ENCODE results near the gene ZNRD2. TPM values are rescaled to one million over a fixed set of nuclear protein-coding genes. Genes with fewer than 3 reads are reported as not detected.
A peak's percentile ranks its signal among the peaks of the same experiment; 100 is the strongest.

ZNRD2 gene
- total RNA-seq, 4 donors from 2014 or later, result 16.5 to 25.7 (median 25.4) TPM

DNA sequence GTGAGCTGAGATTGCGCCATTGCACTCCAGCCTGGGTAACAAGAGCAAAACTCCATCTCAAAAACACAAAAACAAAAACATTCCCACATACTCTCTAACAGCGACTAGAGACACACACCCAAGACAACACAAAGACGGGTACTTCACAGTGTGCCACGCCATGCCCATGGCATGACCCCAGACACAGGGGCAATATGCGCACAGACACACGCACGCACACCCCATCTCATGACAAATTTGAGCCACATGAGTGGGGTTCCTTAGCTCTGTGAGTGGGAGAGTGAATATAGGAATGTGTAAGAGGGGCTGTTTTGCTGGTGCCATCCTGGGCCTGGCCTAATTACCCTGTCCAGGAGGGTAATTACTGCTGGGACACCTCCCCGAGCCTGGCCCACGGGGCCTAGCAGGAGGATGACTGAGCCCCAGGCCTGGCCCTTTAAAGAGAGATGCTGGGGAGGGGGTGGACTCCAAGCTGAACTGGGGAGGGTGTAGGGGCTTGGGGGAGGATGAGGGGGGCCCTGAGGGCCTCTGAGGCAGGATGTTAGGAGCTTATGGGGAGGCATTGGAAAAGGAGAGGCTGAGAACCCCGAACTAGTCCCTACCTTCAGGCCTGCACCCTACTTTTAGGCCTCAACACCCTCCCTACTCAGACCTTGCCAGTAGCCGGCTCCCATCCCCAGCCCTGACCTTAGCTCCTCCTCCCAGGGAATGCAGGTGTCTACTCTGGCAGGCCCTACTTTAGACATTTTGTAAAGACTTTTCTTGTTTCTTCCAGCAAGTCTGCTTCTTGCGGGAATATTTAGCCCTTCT lies 13.6 kb upstream of the ZNRD2 start:
- peaks cover 8 to 79% (median 20%) of the 10 kb centered on the region in 4 donors for H3K4me1 ChIP-seq
- H3K4me3 ChIP-seq, result peak overlapping the region in 3 of 4 donors; percentile 51 to 74 (median 72)
- no peaks in the 10 kb centered on the region for H3K27me3 ChIP-seq
- peak overlapping the region; percentile 87 to 90 (median 88) for H3K27ac ChIP-seq
- H3K36me3 ChIP-seq, result no peaks in the 10 kb centered on the region
- H3K9me3 ChIP-seq, result no peaks in the 10 kb centered on the region
- TF ChIP-seq POLR2A (IDR thresholded peaks at IDR 0.05), result no peak
- no peak for DNase-seq

DNA sequence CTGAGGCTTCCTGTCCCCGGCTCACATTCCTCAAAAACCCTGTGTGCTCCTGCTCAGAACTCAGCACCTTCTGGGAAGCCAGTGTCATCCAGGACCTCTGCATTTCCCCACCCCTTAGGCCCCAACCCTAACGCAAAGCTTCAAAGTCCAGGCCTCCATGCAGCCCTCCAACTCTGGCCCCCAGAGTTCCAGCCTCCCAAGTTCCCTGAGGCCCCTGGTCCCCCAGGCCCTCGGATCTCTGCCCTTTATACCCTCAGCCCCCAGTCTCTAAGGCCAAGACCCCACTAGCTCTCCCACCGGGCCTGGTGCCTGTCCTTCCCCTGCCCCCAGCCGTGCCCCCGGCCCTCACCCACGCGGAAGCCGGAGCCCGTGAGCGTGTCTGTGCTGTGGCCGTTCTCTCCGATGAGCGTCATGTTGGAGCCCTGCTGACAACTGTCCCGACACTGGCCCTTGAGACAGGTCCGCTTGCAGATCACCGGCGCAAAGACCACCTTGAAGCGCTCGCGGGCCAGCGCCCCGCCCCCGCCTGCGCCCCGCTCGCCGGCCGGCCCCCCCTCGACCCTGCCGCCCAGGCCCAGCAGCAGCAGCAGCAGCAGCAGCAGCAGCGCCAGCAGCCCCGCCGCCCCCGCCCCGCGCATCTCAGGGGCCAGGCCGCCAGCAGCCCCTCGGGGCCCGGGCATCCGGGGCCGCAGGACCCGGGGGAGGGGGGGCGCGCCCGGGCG lies 12.8 kb upstream of the ZNRD2 start:
- H3K9me3 ChIP-seq, result no peaks in the 10 kb centered on the region
- no peaks in the 10 kb centered on the region for H3K27me3 ChIP-seq
- H3K36me3 ChIP-seq, result no peaks in the 10 kb centered on the region
- peak overlapping the region; percentile 87 to 90 (median 88) for H3K27ac ChIP-seq
- TF ChIP-seq POLR2A (IDR thresholded peaks at IDR 0.05) (no peak), CTCF (IDR thresholded peaks at IDR 0.05) (no peak)
- DNase-seq, result no peak
- H3K4me3 ChIP-seq, result peak overlapping the region; percentile 48 to 74 (median 62)
- peaks cover 5 to 73% (median 15%) of the 10 kb centered on the region in 4 donors for H3K4me1 ChIP-seq

GRCh38 chr11:65558002-65558929 lies 12.0 kb upstream of the ZNRD2 start, which contains the start of gene LTBP3:
Gene LTBP3, minus strand, starts transcription at chr11:65558359. Its CDS starts 400 bp downstream, at chr11:65557959.
- peak in 1 of 6 experiments; percentile 15 for TF ChIP-seq CTCF (IDR thresholded peaks at IDR 0.05)
- TF ChIP-seq POLR2A (IDR thresholded peaks at IDR 0.05), result no peak
- H3K36me3 ChIP-seq, result no peaks in the 10 kb centered on the region
- no peaks in the 10 kb centered on the region for H3K9me3 ChIP-seq
- H3K27me3 ChIP-seq, result no peaks in the 10 kb centered on the region
- peak within 1 kb of the TSS; percentile 87 to 90 (median 88) for H3K27ac ChIP-seq
- peak within 1 kb of the TSS; percentile 48 to 74 (median 62) for H3K4me3 ChIP-seq
- peaks cover 5 to 66% (median 11%) of the 10 kb centered on the region in 4 donors for H3K4me1 ChIP-seq
- peak; percentile 58 to 78 (median 75) for DNase-seq

DNA sequence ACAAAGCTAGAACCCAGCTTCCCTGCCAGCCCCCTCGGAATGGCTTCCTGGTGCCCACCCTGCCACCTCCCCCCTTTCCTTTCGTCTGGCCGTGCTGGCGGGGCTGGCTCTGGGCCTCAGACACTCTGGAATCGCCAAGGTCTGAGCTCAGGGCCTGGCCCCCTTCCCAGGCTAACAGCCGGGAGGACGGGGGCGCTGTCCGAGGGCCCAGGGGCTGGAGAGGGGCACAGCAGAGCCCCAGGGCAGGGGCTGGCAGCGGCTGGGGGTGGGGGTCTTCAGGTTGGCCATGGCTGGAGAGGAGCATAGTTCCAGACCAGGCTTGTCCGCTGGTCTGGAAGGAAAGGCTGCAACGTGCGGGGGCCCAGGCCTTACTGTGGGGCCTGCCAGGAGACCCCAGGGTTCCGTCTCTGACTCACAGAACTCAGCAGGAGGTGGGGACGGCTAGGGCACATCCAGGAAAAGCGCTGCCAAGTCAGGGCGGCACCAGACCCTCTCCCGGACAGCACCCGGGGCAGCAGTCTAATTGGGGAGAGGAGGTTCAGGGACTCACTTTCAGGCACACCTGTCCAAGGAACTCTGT lies 11.3 kb upstream of the ZNRD2 start:
- Histone ChIP-seq H3K27me3 (no peaks in the 10 kb centered on the region), H3K27ac (peak overlapping the region; percentile 87 to 90 (median 88)), H3K36me3 (no peaks in the 10 kb centered on the region), H3K4me3 (peak overlapping the region; percentile 48 to 74 (median 62)), H3K4me1 (peaks cover 5 to 64% (median 8%) of the 10 kb centered on the region in 4 donors), H3K9me3 (no peaks in the 10 kb centered on the region)
- TF ChIP-seq POLR2A (IDR thresholded peaks at IDR 0.05) (no peak), CTCF (IDR thresholded peaks at IDR 0.05) (no peak)
- DNase-seq, result no peak

GRCh38 chr11:65559535-65559934 lies 10.7 kb upstream of the ZNRD2 start:
- TF ChIP-seq POLR2A (IDR thresholded peaks at IDR 0.05), result no peak
- no peak for DNase-seq
- Histone ChIP-seq H3K27me3 (no peaks in the 10 kb centered on the region), H3K4me3 (no peak overlapping the region), H3K27ac (peak overlapping the region; percentile 87 to 90 (median 88)), H3K36me3 (no peaks in the 10 kb centered on the region), H3K9me3 (no peaks in the 10 kb centered on the region), H3K4me1 (peaks cover 5 to 63% (median 8%) of the 10 kb centered on the region in 4 donors)
